ENCODE results near the gene BCAP29.
"Not testable (repeated sequence)": the region's sequence is repeated elsewhere in the genome, so short reads cannot be mapped to it uniquely, and the experiment has no call there.

BCAP29 gene

GRCh38 chr7:107622894-107623293 lies 42.8 kb downstream of the BCAP29 start:
- no peak for DNase-seq (ENCODE audit: low read depth in 2 of 2)

GRCh38 chr7:107627002-107627401 lies 47.0 kb downstream of the BCAP29 start:
- DNase-seq (ENCODE audit: low read depth in 2 of 2) = no peak

- DNase-seq (ENCODE audit: low read depth in 2 of 2) = no peak
Measured at GRCh38 chr7:107628461-107629064, 48.5 kb downstream of the BCAP29 start.

- no peak for DNase-seq (ENCODE audit: low read depth in 2 of 2)
Measured at GRCh38 chr7:107630342-107630741, 50.3 kb downstream of the BCAP29 start.

- DNase-seq (ENCODE audit: low read depth in 2 of 2) = no peak
Measured at GRCh38 chr7:107631588-107632491, 51.8 kb downstream of the BCAP29 start.

- DNase-seq (ENCODE audit: low read depth in 2 of 2) = no peak
Measured at GRCh38 chr7:107632492-107632865, 52.4 kb downstream of the BCAP29 start.

GRCh38 chr7:107638594-107638993 lies 58.5 kb downstream of the BCAP29 start:
- DNase-seq (ENCODE audit: low read depth in 2 of 2) = no peak

- DNase-seq (ENCODE audit: low read depth in 2 of 2) = not testable (repeated sequence)
Measured at GRCh38 chr7:107639070-107639469, 59.0 kb downstream of the BCAP29 start.

GRCh38 chr7:107641676-107642075 lies 61.6 kb downstream of the BCAP29 start:
- DNase-seq (ENCODE audit: low read depth in 2 of 2) = no peak

- no peak for DNase-seq (ENCODE audit: low read depth in 2 of 2)
Measured at GRCh38 chr7:107642501-107642900, 62.5 kb downstream of the BCAP29 start.

- DNase-seq (ENCODE audit: low read depth in 2 of 2) = no peak
Measured at GRCh38 chr7:107643407-107643806, 63.4 kb downstream of the BCAP29 start.

- no peak for DNase-seq (ENCODE audit: low read depth in 2 of 2)
Measured at GRCh38 chr7:107643938-107644308, 63.9 kb downstream of the BCAP29 start.

GRCh38 chr7:107644309-107644974 lies 64.4 kb downstream of the BCAP29 start:
- DNase-seq (ENCODE audit: low read depth in 2 of 2) = no peak

GRCh38 chr7:107652642-107653041 lies 72.6 kb downstream of the BCAP29 start:
- DNase-seq (ENCODE audit: low read depth in 2 of 2) = no peak

GRCh38 chr7:107658467-107658866 lies 78.4 kb downstream of the BCAP29 start:
- no peak for DNase-seq (ENCODE audit: low read depth in 2 of 2)

- DNase-seq (ENCODE audit: low read depth in 2 of 2) = no peak
Measured at GRCh38 chr7:107659666-107660065, 79.6 kb downstream of the BCAP29 start.

- DNase-seq (ENCODE audit: low read depth in 2 of 2) = no peak
Measured at GRCh38 chr7:107660381-107661080, 80.5 kb downstream of the BCAP29 start, which contains the start of gene SLC26A4. TSS of gene SLC26A4 (plus strand) at chr7:107660828. CDS start at chr7:107661642, 814 bp downstream.

- DNase-seq (ENCODE audit: low read depth in 2 of 2) = no peak
Measured at GRCh38 chr7:107661081-107661864, 81.2 kb downstream of the BCAP29 start.

GRCh38 chr7:107661865-107662379 lies 81.9 kb downstream of the BCAP29 start:
- DNase-seq (ENCODE audit: low read depth in 2 of 2) = no peak

- DNase-seq (ENCODE audit: low read depth in 2 of 2) = no peak
Measured at GRCh38 chr7:107663196-107663595, 83.2 kb downstream of the BCAP29 start.

- no peak for DNase-seq (ENCODE audit: low read depth in 2 of 2)
Measured at GRCh38 chr7:107666790-107667189, 86.7 kb downstream of the BCAP29 start.

Data from stimulated activated CD4-positive, alpha-beta T cell treated with anti-CD3 and anti-CD28 coated beads, Interleukin-1b, Interleukin-23, amount 100 ng/mL, for 1 hour (primary cell).